MM.1S (cell line): Measurements from ENCODE around the gene POLH.

ENCODE experiments used
- DNase-seq: peaks from one replicate; pipeline ENCODE4 v3.0.0-alpha.2; 2015
- H2AFZ ChIP-seq: fragments of 300-600 bp; sonication (generic); 2 replicates; pipeline ENCODE4 v1.6.0; 2016; ENCODE audit warnings: antibody characterized with exemption, low read length
- H3F3A ChIP-seq: fragments of 300-600 bp; sonication (generic); 2 replicates; pipeline ENCODE4 v1.6.1; 2016; ENCODE audit warnings: mild to moderate bottlenecking, antibody characterized with exemption, low read length, moderate library complexity, mixed read lengths; ENCODE audit not compliant: insufficient read depth
- H3K27ac ChIP-seq: fragments of 300-600 bp; sonication (generic); 2 replicates; pipeline ENCODE4 v1.5.1; 2016; ENCODE audit warnings: mild to moderate bottlenecking, low read length
- H3K27me3 ChIP-seq: fragments of 300-600 bp; sonication (generic); replicated peaks from 2 replicates; pipeline ENCODE4 v1.6.0; 2016; ENCODE audit warnings: low read length; ENCODE audit not compliant: insufficient read depth
- H3K36me3 ChIP-seq: fragments of 300-600 bp; sonication (generic); replicated peaks from 2 replicates; pipeline ENCODE4 v1.6.1; 2016; ENCODE audit warnings: mild to moderate bottlenecking, low read length, mixed read lengths; ENCODE audit not compliant: insufficient read depth
- H3K4me1 ChIP-seq: fragments of 300-600 bp; sonication (generic); 2 replicates; pipeline ENCODE4 v1.6.1; 2016; ENCODE audit warnings: low read length, mixed read lengths
- H3K4me2 ChIP-seq: fragments of 300-600 bp; sonication (generic); 2 replicates; pipeline ENCODE4 v1.6.0; 2016; ENCODE audit warnings: low read depth, low read length
- H3K4me3 ChIP-seq: fragments of 300-600 bp; sonication (generic); 2 replicates; pipeline ENCODE4 v1.5.1; 2016; ENCODE audit warnings: low read length, mixed read lengths
- H3K79me2 ChIP-seq: fragments of 300-600 bp; sonication (generic); 2 replicates; pipeline ENCODE4 v1.6.1; 2016; ENCODE audit warnings: mixed run types, low read length, mixed read lengths
- H3K9ac ChIP-seq: fragments of 300-600 bp; sonication (generic); 2 replicates; pipeline ENCODE4 v1.6.1; 2016; ENCODE audit warnings: low read length, mixed read lengths
- H3K9me2 ChIP-seq: fragments of 300-600 bp; sonication (generic); replicated peaks from 2 replicates; pipeline ENCODE4 v1.6.1; 2016; ENCODE audit warnings: mild to moderate bottlenecking, low read length, mixed read lengths; ENCODE audit not compliant: insufficient read depth
- H3K9me3 ChIP-seq: fragments of 300-600 bp; sonication (generic); replicated peaks from 2 replicates; pipeline ENCODE4 v1.6.1; 2016; ENCODE audit warnings: mild to moderate bottlenecking, low read length, mixed read lengths; ENCODE audit not compliant: insufficient read depth
- H4K20me1 ChIP-seq: fragments of 300-600 bp; sonication (generic); 2 replicates; pipeline ENCODE4 v1.6.1; 2016; ENCODE audit warnings: mild to moderate bottlenecking, low read length, moderate library complexity, mixed read lengths; ENCODE audit not compliant: insufficient read depth
- EZH2 ChIP-seq: fragments of 300-600 bp; sonication (generic); optimal IDR thresholded peaks from 2 replicates; pipeline ENCODE3; 2017; ENCODE audit warnings: low read depth, mild to moderate bottlenecking, antibody characterized with exemption, low read length, mixed read lengths
- EZH2phosphoT487 ChIP-seq: fragments of 300-600 bp; sonication (generic); IDR thresholded peaks from 2 replicates; pipeline ENCODE4 v1.6.1; 2018; ENCODE audit warnings: antibody characterized with exemption, low read length
- TF ChIP-seq, protein P1 (sequence below): fragments of 300-600 bp; sonication (generic); IDR thresholded peaks from 2 replicates; pipeline ENCODE4 v1.5.1; 2016; ENCODE audit warnings: antibody characterized with exemption, low read length, mixed read lengths

Gene POLH

DNA sequence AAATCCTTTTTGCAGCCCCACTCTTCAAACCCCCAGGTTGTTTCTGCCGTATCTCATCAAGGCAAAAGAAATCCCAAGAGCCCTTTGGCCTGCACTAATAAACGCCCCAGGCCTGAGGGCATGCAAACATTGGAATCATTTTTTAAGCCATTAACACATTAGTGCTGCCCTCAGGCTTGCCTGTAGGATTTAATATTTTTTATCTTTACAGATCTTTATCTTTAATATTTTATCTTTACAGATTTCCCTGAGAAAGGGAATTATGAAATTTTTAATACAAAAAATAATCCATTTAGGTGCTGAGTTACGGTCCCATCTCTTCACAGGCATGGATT lies 38.4 kb downstream of the POLH start:
- Histone ChIP-seq H2AFZ (no peak overlapping the region), H3K9me2 (no peaks in the 10 kb centered on the region), H3K4me1 (no peaks in the 10 kb centered on the region), H4K20me1 (no peaks in the 10 kb centered on the region), H3F3A (0 out of 2 replicates have a peak, but pooled peaks cover 3% of the 10 kb centered on the region), H3K36me3 (peaks cover 9% of the 10 kb centered on the region), H3K4me3 (no peak overlapping the region), H3K27me3 (no peaks in the 10 kb centered on the region), H3K9me3 (no peaks in the 10 kb centered on the region), H3K9ac (no peak overlapping the region), H3K27ac (no peak overlapping the region), H3K79me2 (no peaks in the 10 kb centered on the region; the same call in 1 of the 2 replicates), H3K4me2 (no peak overlapping the region)
- no peak for DNase-seq
- TF ChIP-seq, protein P1, sequence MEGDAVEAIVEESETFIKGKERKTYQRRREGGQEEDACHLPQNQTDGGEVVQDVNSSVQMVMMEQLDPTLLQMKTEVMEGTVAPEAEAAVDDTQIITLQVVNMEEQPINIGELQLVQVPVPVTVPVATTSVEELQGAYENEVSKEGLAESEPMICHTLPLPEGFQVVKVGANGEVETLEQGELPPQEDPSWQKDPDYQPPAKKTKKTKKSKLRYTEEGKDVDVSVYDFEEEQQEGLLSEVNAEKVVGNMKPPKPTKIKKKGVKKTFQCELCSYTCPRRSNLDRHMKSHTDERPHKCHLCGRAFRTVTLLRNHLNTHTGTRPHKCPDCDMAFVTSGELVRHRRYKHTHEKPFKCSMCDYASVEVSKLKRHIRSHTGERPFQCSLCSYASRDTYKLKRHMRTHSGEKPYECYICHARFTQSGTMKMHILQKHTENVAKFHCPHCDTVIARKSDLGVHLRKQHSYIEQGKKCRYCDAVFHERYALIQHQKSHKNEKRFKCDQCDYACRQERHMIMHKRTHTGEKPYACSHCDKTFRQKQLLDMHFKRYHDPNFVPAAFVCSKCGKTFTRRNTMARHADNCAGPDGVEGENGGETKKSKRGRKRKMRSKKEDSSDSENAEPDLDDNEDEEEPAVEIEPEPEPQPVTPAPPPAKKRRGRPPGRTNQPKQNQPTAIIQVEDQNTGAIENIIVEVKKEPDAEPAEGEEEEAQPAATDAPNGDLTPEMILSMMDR: no peak
- TF ChIP-seq EZH2phosphoT487 (no peak), EZH2 (no peak)

DNA sequence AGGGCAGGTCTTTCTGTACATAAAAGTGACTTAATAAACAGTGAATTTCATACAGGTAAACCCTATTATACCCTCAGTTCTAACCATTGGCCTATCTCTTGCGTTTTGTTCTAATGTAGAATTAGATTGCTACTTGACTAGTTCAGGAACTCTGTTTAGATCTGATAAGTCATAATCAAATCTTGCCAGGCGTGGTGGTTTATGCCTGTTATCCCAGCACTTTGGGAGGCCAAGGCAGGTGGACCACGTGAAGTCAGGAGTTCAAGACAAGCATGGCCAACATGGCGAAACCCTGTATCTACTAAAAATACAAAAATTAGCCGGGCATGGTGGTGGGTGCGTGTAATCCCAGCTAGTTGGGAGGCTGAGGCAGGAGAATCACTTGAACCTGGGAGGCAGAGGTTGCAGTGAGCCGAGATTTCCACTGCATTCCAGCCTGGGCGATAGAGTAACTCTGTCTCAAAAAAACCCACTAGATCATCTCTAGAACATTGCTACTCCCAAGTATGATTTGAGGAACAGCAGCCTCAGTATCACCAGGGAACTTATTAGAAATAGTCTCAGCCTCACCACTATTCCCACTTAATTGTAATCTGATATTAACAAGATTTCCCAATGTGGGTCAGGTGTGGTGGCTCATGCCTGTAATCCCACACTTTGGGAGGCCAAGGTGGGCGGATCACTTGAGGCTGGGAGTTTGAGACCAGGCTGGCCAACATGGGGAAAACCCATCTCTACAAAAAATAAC lies 40.9 kb downstream of the POLH start:
- Histone ChIP-seq H3K4me1 (no peaks in the 10 kb centered on the region), H3F3A (0 out of 2 replicates have a peak, but pooled peaks cover 8% of the 10 kb centered on the region), H3K4me2 (no peak overlapping the region), H3K9me2 (no peaks in the 10 kb centered on the region), H3K79me2 (no peaks in the 10 kb centered on the region), H3K27ac (no peak overlapping the region), H3K9me3 (no peaks in the 10 kb centered on the region), H3K36me3 (peaks cover 4% of the 10 kb centered on the region; the same call in 1 of the 2 replicates), H3K9ac (no peak overlapping the region), H2AFZ (no peak overlapping the region), H3K27me3 (no peaks in the 10 kb centered on the region), H3K4me3 (no peak overlapping the region), H4K20me1 (no peaks in the 10 kb centered on the region)
- no peak for DNase-seq
- TF ChIP-seq, protein P1: no peak
- TF ChIP-seq EZH2: no peak
- TF ChIP-seq EZH2phosphoT487: no peak

DNA sequence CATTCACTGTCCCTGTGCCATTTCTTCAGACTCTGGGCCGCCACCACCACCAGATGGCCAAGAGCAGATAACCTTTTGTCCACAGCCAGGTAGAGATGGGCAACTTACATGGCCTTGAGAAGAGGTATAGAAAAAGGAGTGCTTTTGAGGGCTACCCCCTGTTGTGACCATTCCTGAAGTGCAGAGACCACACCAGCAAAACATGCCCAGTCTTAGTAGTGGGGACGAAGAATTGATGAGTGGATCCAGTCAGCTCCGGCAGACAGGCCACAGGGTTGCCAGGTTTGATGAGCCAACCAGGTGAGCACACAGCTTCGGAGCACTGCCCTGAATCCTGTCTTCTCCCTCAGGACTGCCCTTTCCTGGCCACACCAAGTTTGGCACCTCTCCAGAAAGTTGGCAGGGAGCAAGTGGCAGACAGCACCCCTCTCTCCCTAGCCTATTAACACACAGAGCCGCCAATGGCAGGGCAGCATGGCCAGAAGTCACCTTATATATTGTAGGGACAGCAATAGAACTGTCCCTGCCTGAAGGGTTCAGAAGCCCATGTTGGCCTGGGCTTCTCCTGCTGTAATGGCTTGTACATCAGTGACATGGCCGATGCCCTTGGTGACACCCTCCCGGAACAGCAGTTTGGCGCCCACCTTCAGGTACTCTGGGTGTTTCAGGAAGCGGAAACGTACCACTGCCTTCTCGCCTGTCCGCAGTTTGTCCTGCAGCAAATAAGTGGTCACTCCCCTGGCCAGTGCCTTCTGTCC lies 45.3 kb downstream of the POLH start:
- no peak overlapping the region for H3K27ac ChIP-seq
- no peak for DNase-seq
- no peaks in the 10 kb centered on the region for H3K36me3 ChIP-seq
- no peaks in the 10 kb centered on the region for H3K9me2 ChIP-seq
- H3K9me3 ChIP-seq: no peaks in the 10 kb centered on the region
- no peak overlapping the region for H2AFZ ChIP-seq
- H3K9ac ChIP-seq: no peak overlapping the region
- no peaks in the 10 kb centered on the region for H3K4me1 ChIP-seq
- H3K4me2 ChIP-seq: no peak overlapping the region
- TF ChIP-seq, protein P1: no peak
- TF ChIP-seq EZH2phosphoT487 (no peak), EZH2 (no peak)
- H3K4me3 ChIP-seq: no peak overlapping the region
- peaks cover 5% of the 10 kb centered on the region; the same call in 1 of the 2 replicates for H3K79me2 ChIP-seq
- H4K20me1 ChIP-seq: no peaks in the 10 kb centered on the region
- H3F3A ChIP-seq: 0 out of 2 replicates have a peak, but pooled peaks cover 8% of the 10 kb centered on the region
- H3K27me3 ChIP-seq: no peaks in the 10 kb centered on the region
